ENCODE measurements around the gene ERCC6L2. TPM values are rescaled to one million over a fixed set of nuclear protein-coding genes. Genes with fewer than 3 reads are reported as not detected.

The ERCC6L2 gene
- total and polyA plus RNA-seq, 9 of the 15 experiments (the other 6 are each of a cell fraction or from before 2014, with no cell fraction given) = 7.8 to 42.8 (median 23.6) TPM

- TF ChIP-seq FOXA1 (IDR thresholded peaks at IDR 0.05; ENCODE audit: borderline replicate concordance) (no peak), KLF13 (tag; IDR thresholded peaks at IDR 0.05; ENCODE audit: borderline replicate concordance, low read depth) (peak; percentile 76), SPI1 (IDR thresholded peaks at IDR 0.05; ENCODE audit: borderline replicate concordance, low read depth, low read length) (0 out of 2 replicates have a peak, but pooled peaks have one; percentile 12), BHLHE40 (IDR thresholded peaks at IDR 0.05; ENCODE audit: low read length) (peak; percentile 33; the same call in 1 of the 2 replicates), ZNF79 (CRISPR knock-in tag; IDR thresholded peaks at IDR 0.05; ENCODE audit: low read depth) (no peak), MAFK (IDR thresholded peaks at IDR 0.05; ENCODE audit: low read length) (no peak), NFIC (IDR thresholded peaks at IDR 0.05) (peak; percentile 32; the same call in 1 of the 2 replicates), CEBPZ (IDR thresholded peaks at IDR 0.05; ENCODE audit: borderline replicate concordance, low read depth, low read length) (no peak), ZBTB1 (CRISPR knock-in tag; IDR thresholded peaks at IDR 0.05; ENCODE audit: borderline replicate concordance, low read depth) (peak; percentile 28; the same call in 1 of the 2 replicates), PRDM10 (IDR thresholded peaks at IDR 0.05; ENCODE audit: partially characterized antibody) (peak; percentile 98), HNRNPK (IDR thresholded peaks at IDR 0.05; ENCODE audit: low read depth, low read length, poor library complexity, severe bottlenecking) (no peak), ZMIZ1 (IDR thresholded peaks at IDR 0.05; ENCODE audit: low read depth in 2 of 2, low read length in 2 of 2) (0 out of 4 replicates have a peak, but pooled peaks of 1 of the 2 experiments have one; percentile 65), TEAD4 (IDR thresholded peaks at IDR 0.05; ENCODE audit: low read length) (peak; percentile 71), TEAD4 (CRISPR knock-in tag; IDR thresholded peaks at IDR 0.05; ENCODE audit: borderline replicate concordance) (no peak)
These were observed at the start of gene ERCC6L2 (continued) for GRCh38 chr9:95875305-95876137.

All from K562 (cell line).